ENCODE data around the gene PITHD1.
"Not testable (repeated sequence)": the region's sequence is repeated elsewhere in the genome, so short reads cannot be mapped to it uniquely, and the experiment has no call there.

Gene PITHD1

GRCh38 chr1:23777979-23778814 is at the start of gene PITHD1:
PITHD1 (plus strand) TSS chr1:23778418; CDS start chr1:23778516, 98 bp downstream.
- H3K9me3 Mint-ChIP-seq = no peaks in the 10 kb centered on the region
- peak within 1 kb of the TSS; percentile 86 for H3K4me3 Mint-ChIP-seq
- H3K27me3 Mint-ChIP-seq = no peaks in the 10 kb centered on the region
- peaks cover 36% of the 10 kb centered on the region for H3K4me1 Mint-ChIP-seq
- peak within 1 kb of the TSS; percentile 96 for H3K27ac Mint-ChIP-seq
- peaks cover 8% of the 10 kb centered on the region for H3K36me3 Mint-ChIP-seq

- Mint-ChIP-seq H3K36me3 (no peaks in the 10 kb centered on the region), H3K27me3 (no peaks in the 10 kb centered on the region), H3K4me3 (no peak overlapping the region), H3K27ac (no peak overlapping the region), H3K9me3 (no peaks in the 10 kb centered on the region), H3K4me1 (no peaks in the 10 kb centered on the region)
Measured at GRCh38 chr1:23732363-23733224, 45.6 kb upstream of the PITHD1 start.

GRCh38 chr1:23733281-23733680 is 44.9 kb upstream of the PITHD1 start:
- not testable (repeated sequence) for H3K4me1 Mint-ChIP-seq, H3K27me3 Mint-ChIP-seq, H3K27ac Mint-ChIP-seq, H3K4me3 Mint-ChIP-seq, H3K36me3 Mint-ChIP-seq, H3K9me3 Mint-ChIP-seq

- no peaks in the 10 kb centered on the region for H3K27me3 Mint-ChIP-seq
Measured at GRCh38 chr1:23736437-23737134, 41.6 kb upstream of the PITHD1 start.

GRCh38 chr1:23741609-23742008 is 36.6 kb upstream of the PITHD1 start:
- H3K4me1 Mint-ChIP-seq = peaks cover 29% of the 10 kb centered on the region
- no peaks in the 10 kb centered on the region for H3K9me3 Mint-ChIP-seq
- peaks cover 1% of the 10 kb centered on the region for H3K36me3 Mint-ChIP-seq
- H3K27me3 Mint-ChIP-seq = no peaks in the 10 kb centered on the region
- H3K27ac Mint-ChIP-seq = no peak overlapping the region
- peak overlapping the region; percentile 94 for H3K4me3 Mint-ChIP-seq

More at GRCh38 chr1:23736437-23737134, 41.6 kb upstream of the PITHD1 start:
- no peaks in the 10 kb centered on the region for H3K36me3 Mint-ChIP-seq
- no peak overlapping the region for H3K4me3 Mint-ChIP-seq
- H3K9me3 Mint-ChIP-seq = no peaks in the 10 kb centered on the region
- no peak overlapping the region for H3K27ac Mint-ChIP-seq
- no peaks in the 10 kb centered on the region for H3K4me1 Mint-ChIP-seq

GRCh38 chr1:23742670-23743286 is 35.4 kb upstream of the PITHD1 start:
- Mint-ChIP-seq H3K4me1 (peaks cover 41% of the 10 kb centered on the region), H3K9me3 (no peaks in the 10 kb centered on the region), H3K27ac (peak overlapping the region; percentile 89), H3K36me3 (peaks cover 3% of the 10 kb centered on the region), H3K4me3 (peak overlapping the region; percentile 94), H3K27me3 (no peaks in the 10 kb centered on the region)

GRCh38 chr1:23743287-23744152 is 34.7 kb upstream of the PITHD1 start, which contains the start of gene ELOA:
ELOA (plus strand) TSS chr1:23743471; CDS start chr1:23743504, 33 bp downstream.
- H3K4me1 Mint-ChIP-seq = peaks cover 49% of the 10 kb centered on the region
- H3K27me3 Mint-ChIP-seq = no peaks in the 10 kb centered on the region
- peak within 1 kb of the TSS; percentile 92 for H3K27ac Mint-ChIP-seq
- H3K9me3 Mint-ChIP-seq = no peaks in the 10 kb centered on the region
- peak within 1 kb of the TSS; percentile 94 for H3K4me3 Mint-ChIP-seq
- peaks cover 3% of the 10 kb centered on the region for H3K36me3 Mint-ChIP-seq

- Mint-ChIP-seq H3K4me1 (peaks cover 59% of the 10 kb centered on the region), H3K4me3 (peak overlapping the region; percentile 94), H3K27me3 (no peaks in the 10 kb centered on the region), H3K9me3 (no peaks in the 10 kb centered on the region), H3K27ac (peak overlapping the region; percentile 41), H3K36me3 (peaks cover 3% of the 10 kb centered on the region)
Measured at GRCh38 chr1:23745515-23745914, 32.7 kb upstream of the PITHD1 start.

- Mint-ChIP-seq H3K9me3 (no peaks in the 10 kb centered on the region), H3K27ac (no peak overlapping the region), H3K4me3 (no peak overlapping the region), H3K4me1 (peaks cover 55% of the 10 kb centered on the region), H3K27me3 (no peaks in the 10 kb centered on the region), H3K36me3 (peaks cover 8% of the 10 kb centered on the region)
Measured at GRCh38 chr1:23748016-23748415, 30.2 kb upstream of the PITHD1 start.

GRCh38 chr1:23751050-23751814 is 27.0 kb upstream of the PITHD1 start:
- Mint-ChIP-seq H3K9me3 (no peaks in the 10 kb centered on the region), H3K36me3 (peaks cover 12% of the 10 kb centered on the region), H3K4me1 (peaks cover 39% of the 10 kb centered on the region), H3K27me3 (no peaks in the 10 kb centered on the region), H3K27ac (peak overlapping the region; percentile 59), H3K4me3 (no peak overlapping the region)

GRCh38 chr1:23751815-23752200 is 26.4 kb upstream of the PITHD1 start:
- no peaks in the 10 kb centered on the region for H3K9me3 Mint-ChIP-seq
- H3K4me1 Mint-ChIP-seq = peaks cover 35% of the 10 kb centered on the region
- H3K36me3 Mint-ChIP-seq = peaks cover 11% of the 10 kb centered on the region
- H3K27ac Mint-ChIP-seq = no peak overlapping the region
- H3K27me3 Mint-ChIP-seq = no peaks in the 10 kb centered on the region
- no peak overlapping the region for H3K4me3 Mint-ChIP-seq

- Mint-ChIP-seq H3K36me3 (peaks cover 11% of the 10 kb centered on the region), H3K4me3 (no peak overlapping the region), H3K4me1 (peaks cover 24% of the 10 kb centered on the region), H3K9me3 (no peaks in the 10 kb centered on the region), H3K27me3 (no peaks in the 10 kb centered on the region), H3K27ac (no peak overlapping the region)
Measured at GRCh38 chr1:23752909-23753308, 25.3 kb upstream of the PITHD1 start.

- Mint-ChIP-seq H3K9me3 (no peaks in the 10 kb centered on the region), H3K36me3 (peaks cover 8% of the 10 kb centered on the region), H3K4me3 (no peak overlapping the region), H3K27ac (no peak overlapping the region), H3K4me1 (peaks cover under 1% of the 10 kb centered on the region), H3K27me3 (no peaks in the 10 kb centered on the region)
Measured at GRCh38 chr1:23756676-23757075, 21.5 kb upstream of the PITHD1 start.

- H3K4me1 Mint-ChIP-seq = no peaks in the 10 kb centered on the region
- H3K4me3 Mint-ChIP-seq = no peak overlapping the region
- H3K27me3 Mint-ChIP-seq = no peaks in the 10 kb centered on the region
- no peaks in the 10 kb centered on the region for H3K9me3 Mint-ChIP-seq
- H3K36me3 Mint-ChIP-seq = peaks cover 12% of the 10 kb centered on the region
- H3K27ac Mint-ChIP-seq = no peak overlapping the region
Measured at GRCh38 chr1:23757812-23758211, 20.4 kb upstream of the PITHD1 start.

Measured in activated naive CD4-positive, alpha-beta T cell treated with anti-CD3 and anti-CD28 coated beads, Interleukin-2, amount 50 U/mL, for 24 hours (primary cell).